WTC11 (cell line): ENCODE measurements around the gene DEPDC1B. TPM values are rescaled to one million over a fixed set of nuclear protein-coding genes. Genes with fewer than 3 reads are reported as not detected.
"Not testable (repeated sequence)": the region's sequence is repeated elsewhere in the genome, so short reads cannot be mapped to it uniquely, and the experiment has no call there.

Source experiments
- ATAC-seq: fragments of 200-7000 bp; cut with Tn5 transposase; 2 replicates; pipeline ENCODE4 v1.10.0; 2021; ENCODE audit warnings: mild to moderate bottlenecking, moderate library complexity
- CTCF ChIA-PET: fragments of 300-600 bp; sonication (Branson Sonifier 250); formaldehyde crosslinking; loops from one replicate; lab custom pipeline; 2021; ENCODE audit warnings: antibody characterized with exemption; lab: Charles Lee
- POLR2A ChIA-PET: fragments of 350-600 bp; sonication (Branson Sonifier 250); formaldehyde crosslinking; loops from one replicate; lab custom pipeline; 2021; ENCODE audit warnings: antibody characterized with exemption; lab: Charles Lee
- DNase-seq: peaks from one replicate; pipeline ENCODE4 v3.0.0; 2021; ENCODE audit warnings: low spot score
- H3K27ac Mint-ChIP-seq: 2 replicates; pipeline ENCODE4 v1.8.0; 2021; ENCODE audit warnings: mixed read lengths
- H3K27me3 Mint-ChIP-seq: 2 replicates; pipeline ENCODE4 v1.8.0; 2021; ENCODE audit warnings: low read depth, mild to moderate bottlenecking, moderate library complexity, mixed read lengths
- H3K36me3 Mint-ChIP-seq: 2 replicates; pipeline ENCODE4 v1.8.0; 2021; ENCODE audit warnings: mixed read lengths
- H3K4me1 Mint-ChIP-seq: 2 replicates; pipeline ENCODE4 v1.8.0; 2022; ENCODE audit warnings: mixed read lengths
- H3K4me3 Mint-ChIP-seq: 2 replicates; pipeline ENCODE4 v1.8.0; 2021; ENCODE audit warnings: mild to moderate bottlenecking, moderate library complexity, mixed read lengths
- H3K9me3 Mint-ChIP-seq: 2 replicates; pipeline ENCODE4 v1.8.0; 2021; ENCODE audit warnings: mixed read lengths
- ATF1 ChIP-seq: sonication (generic); formaldehyde crosslinking; IDR thresholded peaks from 2 replicates; pipeline ENCODE4 v1.8.1; 2023; ENCODE audit warnings: mild to moderate bottlenecking, moderate library complexity, missing genetic modification reagents
- SMAD3 ChIP-seq: sonication (generic); formaldehyde crosslinking; IDR thresholded peaks from 2 replicates; pipeline ENCODE4 v1.8.0; 2022; ENCODE audit warnings: missing genetic modification reagents, mild to moderate bottlenecking, borderline replicate concordance
- ZNF263 ChIP-seq: sonication (generic); formaldehyde crosslinking; IDR thresholded peaks from 2 replicates; pipeline ENCODE4 v1.8.1; 2022; ENCODE audit warnings: low read depth, mild to moderate bottlenecking, moderate library complexity, missing genetic modification reagents
- ZNF416 ChIP-seq: fragments of 250-450 bp; sonication (Bioruptor Pico); IDR thresholded peaks from 2 replicates; pipeline ENCODE4 v1.9.0; 2021; ENCODE audit warnings: mild to moderate bottlenecking, inconsistent platforms
- total RNA-seq: library from RNA; stranded (reverse); gene quantifications from 3 replicates; pipeline ENCODE4 v1.2.3, GENCODE V29; 2021
- TF ChIP-seq, protein P1 (sequence below): sonication (generic); formaldehyde crosslinking; IDR thresholded peaks from 2 replicates; pipeline ENCODE4 v1.8.1; 2023; ENCODE audit warnings: mild to moderate bottlenecking, missing genetic modification reagents, moderate library complexity
- TF ChIP-seq, protein P2 (sequence below): sonication (generic); formaldehyde crosslinking; IDR thresholded peaks from 2 replicates; pipeline ENCODE4 v1.8.1; 2023; ENCODE audit warnings: mild to moderate bottlenecking, moderate library complexity, missing genetic modification reagents
- TF ChIP-seq, protein P3 (sequence below): sonication (generic); formaldehyde crosslinking; IDR thresholded peaks from 2 replicates; pipeline ENCODE4 v1.8.0; 2022; ENCODE audit warnings: missing genetic modification reagents
- TF ChIP-seq, protein P4 (sequence below): fragments of 250-450 bp; sonication (Bioruptor Pico); IDR thresholded peaks from 2 replicates; pipeline ENCODE4 v1.9.0; 2021; ENCODE audit warnings: mild to moderate bottlenecking, borderline replicate concordance
- TF ChIP-seq, protein P5 (sequence below): sonication (generic); formaldehyde crosslinking; IDR thresholded peaks from 2 replicates; pipeline ENCODE4 v1.8.0; 2023; ENCODE audit warnings: missing genetic modification reagents, mild to moderate bottlenecking, borderline replicate concordance
- TF ChIP-seq, protein P6 (sequence below): sonication (generic); formaldehyde crosslinking; IDR thresholded peaks from 2 replicates; pipeline ENCODE4 v1.8.1; 2022; ENCODE audit warnings: low read depth, missing genetic modification reagents, borderline replicate concordance

Gene DEPDC1B
- total RNA-seq, 1 experiment from 2014 or later = 55.1 TPM

DNA sequence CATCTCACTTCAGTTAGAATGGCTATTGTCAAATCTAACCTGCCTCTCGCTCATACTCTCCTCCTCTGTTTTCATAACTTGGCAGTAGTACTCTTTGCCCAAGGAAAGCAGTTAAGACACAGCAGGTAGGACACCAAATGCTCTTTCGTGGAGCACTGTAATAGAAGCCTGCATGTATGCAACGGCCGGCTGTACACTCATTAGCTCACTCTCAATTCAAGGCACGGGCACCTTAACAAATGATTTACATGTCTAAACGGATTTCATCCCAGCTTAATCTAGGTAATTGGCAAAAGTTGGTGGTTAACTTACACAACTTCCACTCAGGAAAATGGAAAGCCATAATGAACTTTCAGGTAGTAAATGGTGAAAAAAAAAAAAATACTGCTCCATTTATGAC lies 14.9 kb downstream of the DEPDC1B start:
- CTCF ChIA-PET = interaction anchor here (1.5 kb wide), 1 partner anchor 16 kb away, joined by 4 read pairs; no protein-coding TSS in a partner anchor
- Mint-ChIP-seq H3K9me3 (no peaks in the 10 kb centered on the region), H3K36me3 (peaks cover 43% of the 10 kb centered on the region), H3K27ac (no peak overlapping the region), H3K4me1 (peaks cover 16% of the 10 kb centered on the region), H3K27me3 (no peaks in the 10 kb centered on the region), H3K4me3 (no peak overlapping the region)
- POLR2A ChIA-PET = no interaction called here
- ATAC-seq (no peak), DNase-seq (no peak)
- TF ChIP-seq, protein P1, sequence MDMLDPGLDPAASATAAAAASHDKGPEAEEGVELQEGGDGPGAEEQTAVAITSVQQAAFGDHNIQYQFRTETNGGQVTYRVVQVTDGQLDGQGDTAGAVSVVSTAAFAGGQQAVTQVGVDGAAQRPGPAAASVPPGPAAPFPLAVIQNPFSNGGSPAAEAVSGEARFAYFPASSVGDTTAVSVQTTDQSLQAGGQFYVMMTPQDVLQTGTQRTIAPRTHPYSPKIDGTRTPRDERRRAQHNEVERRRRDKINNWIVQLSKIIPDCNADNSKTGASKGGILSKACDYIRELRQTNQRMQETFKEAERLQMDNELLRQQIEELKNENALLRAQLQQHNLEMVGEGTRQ = no peak

DNA sequence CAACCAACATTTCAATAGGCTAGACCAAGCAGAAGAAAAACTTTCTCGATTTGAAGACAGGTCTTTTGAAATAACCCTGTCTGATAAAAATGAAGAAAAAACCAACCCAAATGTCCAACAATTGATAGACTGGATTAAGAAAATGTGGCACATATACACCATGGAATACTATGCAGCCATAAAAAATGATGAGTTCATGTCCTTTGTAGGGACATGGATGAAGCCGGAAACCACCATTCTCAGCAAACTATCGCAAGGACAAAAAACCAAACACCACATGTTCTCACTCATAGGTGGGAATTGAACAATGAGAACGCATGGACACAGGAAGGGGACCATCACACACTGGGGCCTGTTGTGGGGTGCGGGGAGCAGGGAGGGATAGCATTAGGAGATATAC lies 18.0 kb downstream of the DEPDC1B start:
- H3K27me3 Mint-ChIP-seq, POLR2A ChIA-PET, H3K27ac Mint-ChIP-seq, H3K9me3 Mint-ChIP-seq, CTCF ChIA-PET, ATAC-seq, DNase-seq, H3K4me3 Mint-ChIP-seq: not testable (repeated sequence)
- Mint-ChIP-seq H3K36me3 (peaks cover 43% of the 10 kb centered on the region), H3K4me1 (peaks cover 21% of the 10 kb centered on the region)

DNA sequence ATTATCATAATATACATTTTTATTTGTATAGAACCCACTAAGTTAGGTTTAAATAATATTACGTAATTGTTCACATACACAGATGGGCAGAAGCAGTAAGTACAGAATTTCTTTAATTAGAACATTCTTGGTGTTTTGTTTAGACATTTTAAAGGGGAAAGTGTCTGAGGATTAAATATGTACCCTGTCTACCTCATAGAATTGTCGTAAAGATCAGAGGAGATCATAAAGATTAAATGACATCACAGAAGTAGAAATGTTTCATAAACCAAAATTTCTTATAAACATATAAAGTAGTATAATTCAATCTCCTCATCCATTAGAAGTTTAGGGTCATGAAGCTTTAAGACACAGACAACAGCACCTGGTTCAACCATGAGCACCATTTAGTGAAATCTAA lies 20.1 kb downstream of the DEPDC1B start:
- POLR2A ChIA-PET = no interaction called here
- Mint-ChIP-seq H3K4me1 (peaks cover 17% of the 10 kb centered on the region), H3K4me3 (no peak overlapping the region), H3K36me3 (peaks cover 22% of the 10 kb centered on the region), H3K27ac (no peak overlapping the region), H3K27me3 (no peaks in the 10 kb centered on the region), H3K9me3 (no peaks in the 10 kb centered on the region)
- CTCF ChIA-PET = interaction anchor here (1.5 to 1.6 kb wide), 2 partner anchors 12 to 20 kb away, joined by 5 to 8 read pairs; partner anchors contain the start of gene DEPDC1B
- DNase-seq = no peak
- no peak for ATAC-seq
- TF ChIP-seq, protein P2, sequence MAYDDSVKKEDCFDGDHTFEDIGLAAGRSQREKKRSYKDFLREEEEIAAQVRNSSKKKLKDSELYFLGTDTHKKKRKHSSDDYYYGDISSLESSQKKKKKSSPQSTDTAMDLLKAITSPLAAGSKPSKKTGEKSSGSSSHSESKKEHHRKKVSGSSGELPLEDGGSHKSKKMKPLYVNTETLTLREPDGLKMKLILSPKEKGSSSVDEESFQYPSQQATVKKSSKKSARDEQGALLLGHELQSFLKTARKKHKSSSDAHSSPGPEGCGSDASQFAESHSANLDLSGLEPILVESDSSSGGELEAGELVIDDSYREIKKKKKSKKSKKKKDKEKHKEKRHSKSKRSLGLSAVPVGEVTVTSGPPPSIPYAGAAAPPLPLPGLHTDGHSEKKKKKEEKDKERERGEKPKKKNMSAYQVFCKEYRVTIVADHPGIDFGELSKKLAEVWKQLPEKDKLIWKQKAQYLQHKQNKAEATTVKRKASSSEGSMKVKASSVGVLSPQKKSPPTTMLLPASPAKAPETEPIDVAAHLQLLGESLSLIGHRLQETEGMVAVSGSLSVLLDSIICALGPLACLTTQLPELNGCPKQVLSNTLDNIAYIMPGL (CRISPR knock-in tag) = no peak
- TF ChIP-seq, protein P3, sequence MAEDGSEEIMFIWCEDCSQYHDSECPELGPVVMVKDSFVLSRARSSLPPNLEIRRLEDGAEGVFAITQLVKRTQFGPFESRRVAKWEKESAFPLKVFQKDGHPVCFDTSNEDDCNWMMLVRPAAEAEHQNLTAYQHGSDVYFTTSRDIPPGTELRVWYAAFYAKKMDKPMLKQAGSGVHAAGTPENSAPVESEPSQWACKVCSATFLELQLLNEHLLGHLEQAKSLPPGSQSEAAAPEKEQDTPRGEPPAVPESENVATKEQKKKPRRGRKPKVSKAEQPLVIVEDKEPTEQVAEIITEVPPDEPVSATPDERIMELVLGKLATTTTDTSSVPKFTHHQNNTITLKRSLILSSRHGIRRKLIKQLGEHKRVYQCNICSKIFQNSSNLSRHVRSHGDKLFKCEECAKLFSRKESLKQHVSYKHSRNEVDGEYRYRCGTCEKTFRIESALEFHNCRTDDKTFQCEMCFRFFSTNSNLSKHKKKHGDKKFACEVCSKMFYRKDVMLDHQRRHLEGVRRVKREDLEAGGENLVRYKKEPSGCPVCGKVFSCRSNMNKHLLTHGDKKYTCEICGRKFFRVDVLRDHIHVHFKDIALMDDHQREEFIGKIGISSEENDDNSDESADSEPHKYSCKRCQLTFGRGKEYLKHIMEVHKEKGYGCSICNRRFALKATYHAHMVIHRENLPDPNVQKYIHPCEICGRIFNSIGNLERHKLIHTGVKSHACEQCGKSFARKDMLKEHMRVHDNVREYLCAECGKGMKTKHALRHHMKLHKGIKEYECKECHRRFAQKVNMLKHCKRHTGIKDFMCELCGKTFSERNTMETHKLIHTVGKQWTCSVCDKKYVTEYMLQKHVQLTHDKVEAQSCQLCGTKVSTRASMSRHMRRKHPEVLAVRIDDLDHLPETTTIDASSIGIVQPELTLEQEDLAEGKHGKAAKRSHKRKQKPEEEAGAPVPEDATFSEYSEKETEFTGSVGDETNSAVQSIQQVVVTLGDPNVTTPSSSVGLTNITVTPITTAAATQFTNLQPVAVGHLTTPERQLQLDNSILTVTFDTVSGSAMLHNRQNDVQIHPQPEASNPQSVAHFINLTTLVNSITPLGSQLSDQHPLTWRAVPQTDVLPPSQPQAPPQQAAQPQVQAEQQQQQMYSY (CRISPR knock-in tag) = no peak
- TF ChIP-seq ZNF416 (CRISPR knock-in tag) (no peak), ZNF263 (no peak), ATF1 (CRISPR knock-in tag) (no peak), SMAD3 (CRISPR knock-in tag) (no peak)
- TF ChIP-seq, protein P4, sequence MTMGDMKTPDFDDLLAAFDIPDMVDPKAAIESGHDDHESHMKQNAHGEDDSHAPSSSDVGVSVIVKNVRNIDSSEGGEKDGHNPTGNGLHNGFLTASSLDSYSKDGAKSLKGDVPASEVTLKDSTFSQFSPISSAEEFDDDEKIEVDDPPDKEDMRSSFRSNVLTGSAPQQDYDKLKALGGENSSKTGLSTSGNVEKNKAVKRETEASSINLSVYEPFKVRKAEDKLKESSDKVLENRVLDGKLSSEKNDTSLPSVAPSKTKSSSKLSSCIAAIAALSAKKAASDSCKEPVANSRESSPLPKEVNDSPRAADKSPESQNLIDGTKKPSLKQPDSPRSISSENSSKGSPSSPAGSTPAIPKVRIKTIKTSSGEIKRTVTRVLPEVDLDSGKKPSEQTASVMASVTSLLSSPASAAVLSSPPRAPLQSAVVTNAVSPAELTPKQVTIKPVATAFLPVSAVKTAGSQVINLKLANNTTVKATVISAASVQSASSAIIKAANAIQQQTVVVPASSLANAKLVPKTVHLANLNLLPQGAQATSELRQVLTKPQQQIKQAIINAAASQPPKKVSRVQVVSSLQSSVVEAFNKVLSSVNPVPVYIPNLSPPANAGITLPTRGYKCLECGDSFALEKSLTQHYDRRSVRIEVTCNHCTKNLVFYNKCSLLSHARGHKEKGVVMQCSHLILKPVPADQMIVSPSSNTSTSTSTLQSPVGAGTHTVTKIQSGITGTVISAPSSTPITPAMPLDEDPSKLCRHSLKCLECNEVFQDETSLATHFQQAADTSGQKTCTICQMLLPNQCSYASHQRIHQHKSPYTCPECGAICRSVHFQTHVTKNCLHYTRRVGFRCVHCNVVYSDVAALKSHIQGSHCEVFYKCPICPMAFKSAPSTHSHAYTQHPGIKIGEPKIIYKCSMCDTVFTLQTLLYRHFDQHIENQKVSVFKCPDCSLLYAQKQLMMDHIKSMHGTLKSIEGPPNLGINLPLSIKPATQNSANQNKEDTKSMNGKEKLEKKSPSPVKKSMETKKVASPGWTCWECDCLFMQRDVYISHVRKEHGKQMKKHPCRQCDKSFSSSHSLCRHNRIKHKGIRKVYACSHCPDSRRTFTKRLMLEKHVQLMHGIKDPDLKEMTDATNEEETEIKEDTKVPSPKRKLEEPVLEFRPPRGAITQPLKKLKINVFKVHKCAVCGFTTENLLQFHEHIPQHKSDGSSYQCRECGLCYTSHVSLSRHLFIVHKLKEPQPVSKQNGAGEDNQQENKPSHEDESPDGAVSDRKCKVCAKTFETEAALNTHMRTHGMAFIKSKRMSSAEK = no peak
- TF ChIP-seq, protein P5, sequence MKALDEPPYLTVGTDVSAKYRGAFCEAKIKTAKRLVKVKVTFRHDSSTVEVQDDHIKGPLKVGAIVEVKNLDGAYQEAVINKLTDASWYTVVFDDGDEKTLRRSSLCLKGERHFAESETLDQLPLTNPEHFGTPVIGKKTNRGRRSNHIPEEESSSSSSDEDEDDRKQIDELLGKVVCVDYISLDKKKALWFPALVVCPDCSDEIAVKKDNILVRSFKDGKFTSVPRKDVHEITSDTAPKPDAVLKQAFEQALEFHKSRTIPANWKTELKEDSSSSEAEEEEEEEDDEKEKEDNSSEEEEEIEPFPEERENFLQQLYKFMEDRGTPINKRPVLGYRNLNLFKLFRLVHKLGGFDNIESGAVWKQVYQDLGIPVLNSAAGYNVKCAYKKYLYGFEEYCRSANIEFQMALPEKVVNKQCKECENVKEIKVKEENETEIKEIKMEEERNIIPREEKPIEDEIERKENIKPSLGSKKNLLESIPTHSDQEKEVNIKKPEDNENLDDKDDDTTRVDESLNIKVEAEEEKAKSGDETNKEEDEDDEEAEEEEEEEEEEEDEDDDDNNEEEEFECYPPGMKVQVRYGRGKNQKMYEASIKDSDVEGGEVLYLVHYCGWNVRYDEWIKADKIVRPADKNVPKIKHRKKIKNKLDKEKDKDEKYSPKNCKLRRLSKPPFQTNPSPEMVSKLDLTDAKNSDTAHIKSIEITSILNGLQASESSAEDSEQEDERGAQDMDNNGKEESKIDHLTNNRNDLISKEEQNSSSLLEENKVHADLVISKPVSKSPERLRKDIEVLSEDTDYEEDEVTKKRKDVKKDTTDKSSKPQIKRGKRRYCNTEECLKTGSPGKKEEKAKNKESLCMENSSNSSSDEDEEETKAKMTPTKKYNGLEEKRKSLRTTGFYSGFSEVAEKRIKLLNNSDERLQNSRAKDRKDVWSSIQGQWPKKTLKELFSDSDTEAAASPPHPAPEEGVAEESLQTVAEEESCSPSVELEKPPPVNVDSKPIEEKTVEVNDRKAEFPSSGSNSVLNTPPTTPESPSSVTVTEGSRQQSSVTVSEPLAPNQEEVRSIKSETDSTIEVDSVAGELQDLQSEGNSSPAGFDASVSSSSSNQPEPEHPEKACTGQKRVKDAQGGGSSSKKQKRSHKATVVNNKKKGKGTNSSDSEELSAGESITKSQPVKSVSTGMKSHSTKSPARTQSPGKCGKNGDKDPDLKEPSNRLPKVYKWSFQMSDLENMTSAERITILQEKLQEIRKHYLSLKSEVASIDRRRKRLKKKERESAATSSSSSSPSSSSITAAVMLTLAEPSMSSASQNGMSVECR (CRISPR knock-in tag) = no peak
- TF ChIP-seq, protein P6, sequence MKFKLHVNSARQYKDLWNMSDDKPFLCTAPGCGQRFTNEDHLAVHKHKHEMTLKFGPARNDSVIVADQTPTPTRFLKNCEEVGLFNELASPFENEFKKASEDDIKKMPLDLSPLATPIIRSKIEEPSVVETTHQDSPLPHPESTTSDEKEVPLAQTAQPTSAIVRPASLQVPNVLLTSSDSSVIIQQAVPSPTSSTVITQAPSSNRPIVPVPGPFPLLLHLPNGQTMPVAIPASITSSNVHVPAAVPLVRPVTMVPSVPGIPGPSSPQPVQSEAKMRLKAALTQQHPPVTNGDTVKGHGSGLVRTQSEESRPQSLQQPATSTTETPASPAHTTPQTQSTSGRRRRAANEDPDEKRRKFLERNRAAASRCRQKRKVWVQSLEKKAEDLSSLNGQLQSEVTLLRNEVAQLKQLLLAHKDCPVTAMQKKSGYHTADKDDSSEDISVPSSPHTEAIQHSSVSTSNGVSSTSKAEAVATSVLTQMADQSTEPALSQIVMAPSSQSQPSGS (CRISPR knock-in tag) = no peak
